ENCODE results near the gene ASTL. TPM values are rescaled to one million over a fixed set of nuclear protein-coding genes. Genes with fewer than 3 reads are reported as not detected.

Gene ASTL
- total RNA-seq, 1 experiment from 2014 or later, result 0.18 TPM

DNA sequence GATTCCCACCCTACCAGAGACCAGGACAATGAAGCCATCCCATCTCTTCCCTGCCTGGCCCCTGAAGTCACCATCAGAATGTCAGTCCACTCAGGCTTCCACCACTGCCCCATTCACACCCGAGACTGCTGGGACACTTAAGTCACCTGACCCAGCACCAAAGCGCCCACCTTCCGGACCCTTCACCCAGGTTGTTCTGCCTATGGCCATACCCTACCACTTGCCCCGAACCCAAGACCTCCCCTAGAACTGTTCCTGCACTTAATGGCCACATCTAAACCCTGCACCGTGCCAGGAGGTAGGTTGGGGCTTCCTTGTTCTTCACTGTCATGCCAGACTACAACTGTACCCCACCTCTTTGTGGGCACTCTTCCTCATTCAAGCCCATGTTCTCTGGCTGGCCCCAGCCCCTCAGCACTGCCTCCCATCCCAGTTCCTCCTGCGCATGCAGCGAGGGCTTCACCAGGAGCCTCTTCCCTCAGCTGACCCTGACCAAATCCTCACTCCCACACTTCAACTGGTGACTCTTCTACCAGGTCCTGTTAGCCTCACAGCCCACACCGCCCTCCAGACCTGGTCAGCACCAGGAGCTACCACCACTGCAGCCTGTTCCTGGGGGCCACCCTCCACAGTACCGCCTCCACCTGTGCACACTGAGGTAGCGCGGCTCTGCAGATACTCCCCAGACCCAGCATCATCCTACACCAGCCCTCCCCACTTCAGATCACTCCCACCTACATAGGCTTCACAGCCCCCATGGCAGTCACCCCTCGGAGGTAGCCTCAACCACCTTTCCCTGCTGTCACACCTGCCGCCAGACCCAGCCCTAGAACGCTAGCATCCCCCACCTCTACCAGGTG is 13.7 kb downstream of the ASTL start:
- H3K27me3 ChIP-seq (ENCODE audit: control insufficient read depth, insufficient read depth, low read length), result peaks cover 2% of the 10 kb centered on the region; the same call in 1 of the 2 replicates
- no TSS peak for BruUV-seq (replicated peaks)
- in situ Hi-C loops (cut with HindIII; ENCODE audit: low pct_unique_long_range_greater_than_20kb, low sequenced_read_pairs) (no loop called here), intact Hi-C loops (cut with micrococcal nuclease; ENCODE audit: unreplicated experiment) (no loop called here)
- no peak for DNase-seq (ENCODE audit: low read depth, low spot score)
- H3K36me3 ChIP-seq (ENCODE audit: control insufficient read depth, insufficient read depth, low read length), result no peaks in the 10 kb centered on the region
- no peak for ATAC-seq
- TF ChIP-seq CTCF (IDR thresholded peaks at IDR 0.05) (no peak), TCF7L2 (IDR thresholded peaks at IDR 0.05; ENCODE audit: low read depth, low read length) (no peak), SIN3A (IDR thresholded peaks at IDR 0.05; ENCODE audit: borderline replicate concordance, insufficient read depth, low read depth, low read length) (no peak), POLR2AphosphoS5 (IDR thresholded peaks at IDR 0.05; ENCODE audit: low read depth, low read length) (no peak)
- TF ChIP-seq, protein P1, sequence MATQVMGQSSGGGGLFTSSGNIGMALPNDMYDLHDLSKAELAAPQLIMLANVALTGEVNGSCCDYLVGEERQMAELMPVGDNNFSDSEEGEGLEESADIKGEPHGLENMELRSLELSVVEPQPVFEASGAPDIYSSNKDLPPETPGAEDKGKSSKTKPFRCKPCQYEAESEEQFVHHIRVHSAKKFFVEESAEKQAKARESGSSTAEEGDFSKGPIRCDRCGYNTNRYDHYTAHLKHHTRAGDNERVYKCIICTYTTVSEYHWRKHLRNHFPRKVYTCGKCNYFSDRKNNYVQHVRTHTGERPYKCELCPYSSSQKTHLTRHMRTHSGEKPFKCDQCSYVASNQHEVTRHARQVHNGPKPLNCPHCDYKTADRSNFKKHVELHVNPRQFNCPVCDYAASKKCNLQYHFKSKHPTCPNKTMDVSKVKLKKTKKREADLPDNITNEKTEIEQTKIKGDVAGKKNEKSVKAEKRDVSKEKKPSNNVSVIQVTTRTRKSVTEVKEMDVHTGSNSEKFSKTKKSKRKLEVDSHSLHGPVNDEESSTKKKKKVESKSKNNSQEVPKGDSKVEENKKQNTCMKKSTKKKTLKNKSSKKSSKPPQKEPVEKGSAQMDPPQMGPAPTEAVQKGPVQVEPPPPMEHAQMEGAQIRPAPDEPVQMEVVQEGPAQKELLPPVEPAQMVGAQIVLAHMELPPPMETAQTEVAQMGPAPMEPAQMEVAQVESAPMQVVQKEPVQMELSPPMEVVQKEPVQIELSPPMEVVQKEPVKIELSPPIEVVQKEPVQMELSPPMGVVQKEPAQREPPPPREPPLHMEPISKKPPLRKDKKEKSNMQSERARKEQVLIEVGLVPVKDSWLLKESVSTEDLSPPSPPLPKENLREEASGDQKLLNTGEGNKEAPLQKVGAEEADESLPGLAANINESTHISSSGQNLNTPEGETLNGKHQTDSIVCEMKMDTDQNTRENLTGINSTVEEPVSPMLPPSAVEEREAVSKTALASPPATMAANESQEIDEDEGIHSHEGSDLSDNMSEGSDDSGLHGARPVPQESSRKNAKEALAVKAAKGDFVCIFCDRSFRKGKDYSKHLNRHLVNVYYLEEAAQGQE (IDR thresholded peaks at IDR 0.05; ENCODE audit: insufficient read depth in 1 of 2, low read depth in 2 of 2, low read length in 1 of 2), result no peak
- no peaks in the 10 kb centered on the region for H3K9me3 ChIP-seq (ENCODE audit: control insufficient read depth, insufficient read depth, low read depth, low read length)
- no peak overlapping the region for H3K4me3 ChIP-seq (ENCODE audit: low read depth in 2 of 2, low read length in 2 of 2)
- no peak overlapping the region for H3K27ac ChIP-seq (ENCODE audit: low read length)
- POLR2A ChIA-PET, result no interaction called here
- CTCF ChIA-PET, result no interaction called here
- no peaks in the 10 kb centered on the region for H3K4me1 ChIP-seq (ENCODE audit: control insufficient read depth, insufficient read depth, low read length)

GRCh38 chr2:96123936-96124335 is 14.4 kb downstream of the ASTL start:
- no peak for ATAC-seq
- Histone ChIP-seq H3K27ac (ENCODE audit: low read length) (no peak overlapping the region), H3K4me3 (ENCODE audit: low read depth in 2 of 2, low read length in 2 of 2) (no peak overlapping the region), H3K27me3 (ENCODE audit: control insufficient read depth, insufficient read depth, low read length) (no peaks in the 10 kb centered on the region; the same call in 1 of the 2 replicates), H3K36me3 (ENCODE audit: control insufficient read depth, insufficient read depth, low read length) (no peaks in the 10 kb centered on the region), H3K9me3 (ENCODE audit: control insufficient read depth, insufficient read depth, low read depth, low read length) (no peaks in the 10 kb centered on the region), H3K4me1 (ENCODE audit: control insufficient read depth, insufficient read depth, low read length) (no peaks in the 10 kb centered on the region)
- in situ Hi-C loops (cut with HindIII; ENCODE audit: low pct_unique_long_range_greater_than_20kb, low sequenced_read_pairs) (no loop called here), intact Hi-C loops (cut with micrococcal nuclease; ENCODE audit: unreplicated experiment) (no loop called here)
- BruUV-seq (replicated peaks), result no TSS peak
- ChIA-PET CTCF (no interaction called here), POLR2A (no interaction called here)
- TF ChIP-seq, protein P1 (IDR thresholded peaks at IDR 0.05; ENCODE audit: insufficient read depth in 1 of 2, low read depth in 2 of 2, low read length in 1 of 2), result no peak
- no peak for TF ChIP-seq TCF7L2 (IDR thresholded peaks at IDR 0.05; ENCODE audit: low read depth, low read length)
- no peak for TF ChIP-seq POLR2AphosphoS5 (IDR thresholded peaks at IDR 0.05; ENCODE audit: low read depth, low read length)
- no peak for TF ChIP-seq CTCF (IDR thresholded peaks at IDR 0.05)
- no peak for TF ChIP-seq SIN3A (IDR thresholded peaks at IDR 0.05; ENCODE audit: borderline replicate concordance, insufficient read depth, low read depth, low read length)
- no peak for DNase-seq (ENCODE audit: low read depth, low spot score)

Measured in Panc1 (cell line).